ENCODE results near the gene RGS19. TPM values are rescaled to one million over a fixed set of nuclear protein-coding genes. Genes with fewer than 3 reads are reported as not detected.

The RGS19 gene
- polyA plus RNA-seq, 1 of the 3 experiments (the other 2 are of a cell fraction) = 20.5 TPM

DNA sequence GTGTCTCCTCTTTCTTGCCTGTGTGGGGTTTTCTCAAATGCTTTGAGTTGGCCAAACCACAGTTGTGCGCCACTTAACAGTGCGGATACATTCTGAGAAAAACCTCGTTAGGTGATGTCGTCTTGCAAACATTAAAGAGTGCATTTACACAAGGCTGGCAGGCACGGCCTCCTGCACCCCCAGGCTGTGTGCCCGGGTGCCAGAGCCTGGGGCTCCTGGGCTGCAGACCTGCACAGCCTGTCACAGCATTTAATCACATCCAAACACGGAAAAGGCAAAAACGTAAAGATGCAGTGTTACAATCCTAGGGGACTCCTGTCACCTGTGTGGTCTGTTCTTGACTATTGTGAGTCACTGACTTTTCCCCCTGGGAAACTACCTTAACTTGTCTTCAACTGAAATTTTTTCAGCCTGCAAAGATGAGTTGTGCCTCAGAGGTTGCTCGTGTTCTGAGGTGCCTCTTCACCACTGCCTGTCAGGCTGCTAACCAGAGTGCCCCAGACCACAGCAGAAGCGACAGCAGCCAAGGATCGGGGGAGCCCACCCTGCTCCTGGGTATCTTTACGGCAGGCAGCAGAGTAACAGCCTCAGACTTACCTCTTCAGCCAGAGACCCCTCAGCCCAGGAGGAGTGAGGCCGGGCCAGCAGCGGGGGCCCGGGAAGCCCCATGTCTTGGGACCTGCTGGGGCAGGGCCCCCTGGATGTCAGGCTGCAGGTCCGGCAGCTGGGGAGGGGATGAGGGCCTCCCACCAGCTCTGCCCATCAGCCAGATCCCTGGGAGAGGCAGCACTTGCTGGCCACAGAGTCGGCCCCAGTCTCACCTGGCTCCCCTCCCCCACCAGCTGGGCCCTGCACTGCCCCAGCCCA, 44.0 kb downstream of the RGS19 start:
- DNase-seq = no peak
- Histone ChIP-seq H3K9me2 (no peaks in the 10 kb centered on the region), H3F3A (replicated peaks; ENCODE audit: insufficient read depth) (no peaks in the 10 kb centered on the region), H3K9ac (no peak overlapping the region), H3K4me2 (no peak overlapping the region), H2AFZ (ENCODE audit: low read depth) (no peak overlapping the region), H3K4me1 (ENCODE audit: control insufficient read depth in 1 of 2, insufficient read depth in 2 of 2, low read depth in 1 of 2, low read length in 1 of 2) (peaks cover 0 to 7% of the 10 kb centered on the region in 2 experiments; a peak in 1 of 4 replicates), H3K27ac (ENCODE audit: low read depth in 2 of 2, low read length in 1 of 2) (no peak overlapping the region), H3K9me3 (no peaks in the 10 kb centered on the region), H4K20me1 (ENCODE audit: insufficient read depth) (0 out of 2 replicates have a peak, but pooled peaks cover 10% of the 10 kb centered on the region), H3K79me2 (ENCODE audit: insufficient read depth) (no peaks in the 10 kb centered on the region), H3K4me3 (ENCODE audit: low read depth in 2 of 2, low read length in 1 of 2) (no peak overlapping the region), H3K27me3 (ENCODE audit: insufficient read depth) (no peaks in the 10 kb centered on the region), H3K36me3 (replicated peaks in 1 of 2; ENCODE audit: control insufficient read depth in 1 of 2, insufficient read depth in 2 of 2, low read length in 1 of 2) (peaks cover 3 to 33% of the 10 kb centered on the region in 2 experiments)
- WGBS (ENCODE audit: low lambda C conversion rate) = 90% methylated on average over 12 of the region's 17 CpGs
- POLR2A ChIA-PET = interaction anchor here (0.8 kb wide), 1 partner anchor 8 kb away, joined by 3 read pairs; no protein-coding TSS in a partner anchor
- TF ChIP-seq NRF1 (IDR thresholded peaks at IDR 0.05; ENCODE audit: low read depth, low read length) = no peak
- TF ChIP-seq POLR2AphosphoS5 (IDR thresholded peaks at IDR 0.05; ENCODE audit: low read depth, low read length) = no peak
- TF ChIP-seq, protein P1, sequence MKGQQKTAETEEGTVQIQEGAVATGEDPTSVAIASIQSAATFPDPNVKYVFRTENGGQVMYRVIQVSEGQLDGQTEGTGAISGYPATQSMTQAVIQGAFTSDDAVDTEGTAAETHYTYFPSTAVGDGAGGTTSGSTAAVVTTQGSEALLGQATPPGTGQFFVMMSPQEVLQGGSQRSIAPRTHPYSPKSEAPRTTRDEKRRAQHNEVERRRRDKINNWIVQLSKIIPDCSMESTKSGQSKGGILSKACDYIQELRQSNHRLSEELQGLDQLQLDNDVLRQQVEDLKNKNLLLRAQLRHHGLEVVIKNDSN (IDR thresholded peaks at IDR 0.05; ENCODE audit: borderline replicate concordance, low read depth) = no peak
- no peak for TF ChIP-seq FOSL2 (IDR thresholded peaks at IDR 0.05; ENCODE audit: borderline replicate concordance, low read depth)
- TF ChIP-seq, protein P2, sequence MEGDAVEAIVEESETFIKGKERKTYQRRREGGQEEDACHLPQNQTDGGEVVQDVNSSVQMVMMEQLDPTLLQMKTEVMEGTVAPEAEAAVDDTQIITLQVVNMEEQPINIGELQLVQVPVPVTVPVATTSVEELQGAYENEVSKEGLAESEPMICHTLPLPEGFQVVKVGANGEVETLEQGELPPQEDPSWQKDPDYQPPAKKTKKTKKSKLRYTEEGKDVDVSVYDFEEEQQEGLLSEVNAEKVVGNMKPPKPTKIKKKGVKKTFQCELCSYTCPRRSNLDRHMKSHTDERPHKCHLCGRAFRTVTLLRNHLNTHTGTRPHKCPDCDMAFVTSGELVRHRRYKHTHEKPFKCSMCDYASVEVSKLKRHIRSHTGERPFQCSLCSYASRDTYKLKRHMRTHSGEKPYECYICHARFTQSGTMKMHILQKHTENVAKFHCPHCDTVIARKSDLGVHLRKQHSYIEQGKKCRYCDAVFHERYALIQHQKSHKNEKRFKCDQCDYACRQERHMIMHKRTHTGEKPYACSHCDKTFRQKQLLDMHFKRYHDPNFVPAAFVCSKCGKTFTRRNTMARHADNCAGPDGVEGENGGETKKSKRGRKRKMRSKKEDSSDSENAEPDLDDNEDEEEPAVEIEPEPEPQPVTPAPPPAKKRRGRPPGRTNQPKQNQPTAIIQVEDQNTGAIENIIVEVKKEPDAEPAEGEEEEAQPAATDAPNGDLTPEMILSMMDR (IDR thresholded peaks at IDR 0.05) = no peak
- TF ChIP-seq FOXJ3 (CRISPR knock-in tag; IDR thresholded peaks at IDR 0.05) = no peak
- TF ChIP-seq, protein P3, sequence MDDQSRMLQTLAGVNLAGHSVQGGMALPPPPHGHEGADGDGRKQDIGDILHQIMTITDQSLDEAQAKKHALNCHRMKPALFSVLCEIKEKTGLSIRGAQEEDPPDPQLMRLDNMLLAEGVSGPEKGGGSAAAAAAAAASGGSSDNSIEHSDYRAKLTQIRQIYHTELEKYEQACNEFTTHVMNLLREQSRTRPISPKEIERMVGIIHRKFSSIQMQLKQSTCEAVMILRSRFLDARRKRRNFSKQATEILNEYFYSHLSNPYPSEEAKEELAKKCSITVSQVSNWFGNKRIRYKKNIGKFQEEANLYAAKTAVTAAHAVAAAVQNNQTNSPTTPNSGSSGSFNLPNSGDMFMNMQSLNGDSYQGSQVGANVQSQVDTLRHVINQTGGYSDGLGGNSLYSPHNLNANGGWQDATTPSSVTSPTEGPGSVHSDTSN (IDR thresholded peaks at IDR 0.05) = no peak
- no peak for TF ChIP-seq SMC3 (IDR thresholded peaks at IDR 0.05; ENCODE audit: low read depth, low read length)
- TF ChIP-seq SIN3A (IDR thresholded peaks at IDR 0.05; ENCODE audit: borderline replicate concordance, low read depth, low read length) = no peak
- no peak for TF ChIP-seq TEAD4 (IDR thresholded peaks at IDR 0.05; ENCODE audit: borderline replicate concordance, insufficient read depth)
- TF ChIP-seq EZH2phosphoT487 (IDR thresholded peaks at IDR 0.05; ENCODE audit: borderline replicate concordance, low read depth) = no peak
- no peak for TF ChIP-seq NFIC (IDR thresholded peaks at IDR 0.05; ENCODE audit: borderline replicate concordance)
- no peak for TF ChIP-seq MXI1 (IDR thresholded peaks at IDR 0.05; ENCODE audit: low read depth, low read length)
- no peak for TF ChIP-seq ELF1 (IDR thresholded peaks at IDR 0.05)
- TF ChIP-seq RXRA (IDR thresholded peaks at IDR 0.05; ENCODE audit: borderline replicate concordance, low read depth) = no peak
- TF ChIP-seq, protein P4, sequence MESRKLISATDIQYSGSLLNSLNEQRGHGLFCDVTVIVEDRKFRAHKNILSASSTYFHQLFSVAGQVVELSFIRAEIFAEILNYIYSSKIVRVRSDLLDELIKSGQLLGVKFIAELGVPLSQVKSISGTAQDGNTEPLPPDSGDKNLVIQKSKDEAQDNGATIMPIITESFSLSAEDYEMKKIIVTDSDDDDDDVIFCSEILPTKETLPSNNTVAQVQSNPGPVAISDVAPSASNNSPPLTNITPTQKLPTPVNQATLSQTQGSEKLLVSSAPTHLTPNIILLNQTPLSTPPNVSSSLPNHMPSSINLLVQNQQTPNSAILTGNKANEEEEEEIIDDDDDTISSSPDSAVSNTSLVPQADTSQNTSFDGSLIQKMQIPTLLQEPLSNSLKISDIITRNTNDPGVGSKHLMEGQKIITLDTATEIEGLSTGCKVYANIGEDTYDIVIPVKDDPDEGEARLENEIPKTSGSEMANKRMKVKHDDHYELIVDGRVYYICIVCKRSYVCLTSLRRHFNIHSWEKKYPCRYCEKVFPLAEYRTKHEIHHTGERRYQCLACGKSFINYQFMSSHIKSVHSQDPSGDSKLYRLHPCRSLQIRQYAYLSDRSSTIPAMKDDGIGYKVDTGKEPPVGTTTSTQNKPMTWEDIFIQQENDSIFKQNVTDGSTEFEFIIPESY (IDR thresholded peaks at IDR 0.05; ENCODE audit: borderline replicate concordance, low read depth) = no peak
- no peak for TF ChIP-seq RFX5 (IDR thresholded peaks at IDR 0.05; ENCODE audit: low read length)
- TF ChIP-seq, protein P5, sequence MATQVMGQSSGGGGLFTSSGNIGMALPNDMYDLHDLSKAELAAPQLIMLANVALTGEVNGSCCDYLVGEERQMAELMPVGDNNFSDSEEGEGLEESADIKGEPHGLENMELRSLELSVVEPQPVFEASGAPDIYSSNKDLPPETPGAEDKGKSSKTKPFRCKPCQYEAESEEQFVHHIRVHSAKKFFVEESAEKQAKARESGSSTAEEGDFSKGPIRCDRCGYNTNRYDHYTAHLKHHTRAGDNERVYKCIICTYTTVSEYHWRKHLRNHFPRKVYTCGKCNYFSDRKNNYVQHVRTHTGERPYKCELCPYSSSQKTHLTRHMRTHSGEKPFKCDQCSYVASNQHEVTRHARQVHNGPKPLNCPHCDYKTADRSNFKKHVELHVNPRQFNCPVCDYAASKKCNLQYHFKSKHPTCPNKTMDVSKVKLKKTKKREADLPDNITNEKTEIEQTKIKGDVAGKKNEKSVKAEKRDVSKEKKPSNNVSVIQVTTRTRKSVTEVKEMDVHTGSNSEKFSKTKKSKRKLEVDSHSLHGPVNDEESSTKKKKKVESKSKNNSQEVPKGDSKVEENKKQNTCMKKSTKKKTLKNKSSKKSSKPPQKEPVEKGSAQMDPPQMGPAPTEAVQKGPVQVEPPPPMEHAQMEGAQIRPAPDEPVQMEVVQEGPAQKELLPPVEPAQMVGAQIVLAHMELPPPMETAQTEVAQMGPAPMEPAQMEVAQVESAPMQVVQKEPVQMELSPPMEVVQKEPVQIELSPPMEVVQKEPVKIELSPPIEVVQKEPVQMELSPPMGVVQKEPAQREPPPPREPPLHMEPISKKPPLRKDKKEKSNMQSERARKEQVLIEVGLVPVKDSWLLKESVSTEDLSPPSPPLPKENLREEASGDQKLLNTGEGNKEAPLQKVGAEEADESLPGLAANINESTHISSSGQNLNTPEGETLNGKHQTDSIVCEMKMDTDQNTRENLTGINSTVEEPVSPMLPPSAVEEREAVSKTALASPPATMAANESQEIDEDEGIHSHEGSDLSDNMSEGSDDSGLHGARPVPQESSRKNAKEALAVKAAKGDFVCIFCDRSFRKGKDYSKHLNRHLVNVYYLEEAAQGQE (IDR thresholded peaks at IDR 0.05; ENCODE audit: low read depth, low read length) = no peak
- CTCF ChIA-PET = interaction anchor here (0.9 to 7.7 kb wide), 6 partner anchors 17 to 498 kb away, joined by 3 to 52 read pairs (median 4); partner anchors contain the start of genes LKAAEAR1, PRPF6 and PTK6

Data from SK-N-SH (cell line).